OCI-LY1 (cell line): ENCODE results near the gene NRP2.

Experiments used
- H2AFZ ChIP-seq: fragments of 200-600 bp; sonication (generic), shearing (Covaris generic); 2 replicates; pipeline ENCODE4 v1.6.0; 2014; ENCODE audit warnings: antibody characterized with exemption, mild to moderate bottlenecking, low read length
- H3F3A ChIP-seq: fragments of 200-600 bp; sonication (generic), shearing (Covaris generic); 2 replicates; pipeline ENCODE4 v1.6.0; 2014; ENCODE audit warnings: mild to moderate bottlenecking, antibody characterized with exemption, low read length, moderate library complexity; ENCODE audit not compliant: insufficient read depth
- H3K27ac ChIP-seq: fragments of 200-600 bp; sonication (generic); 2 replicates; pipeline ENCODE4 v1.5.1; 2014; ENCODE audit warnings: low read length, mixed run types, mild to moderate bottlenecking, low read depth; ENCODE audit not compliant: poor library complexity, severe bottlenecking
- H3K27me3 ChIP-seq: fragments of 200-600 bp; sonication (generic); 2 replicates; pipeline ENCODE4 v1.6.0; 2014; ENCODE audit warnings: antibody characterized with exemption, mild to moderate bottlenecking, low read length, moderate library complexity; ENCODE audit not compliant: insufficient read depth
- H3K36me3 ChIP-seq: fragments of 200-600 bp; sonication (generic); 2 replicates; pipeline ENCODE4 v1.6.1; 2014; ENCODE audit warnings: mild to moderate bottlenecking, antibody characterized with exemption, low read length, moderate library complexity, mixed read lengths; ENCODE audit not compliant: insufficient read depth
- H3K4me1 ChIP-seq: fragments of 200-600 bp; sonication (generic); 2 replicates; pipeline ENCODE4 v1.5.1; 2014; ENCODE audit warnings: mild to moderate bottlenecking, low read length, moderate library complexity; ENCODE audit not compliant: insufficient read depth, severe bottlenecking
- H3K4me2 ChIP-seq: fragments of 200-600 bp; sonication (generic), shearing (Covaris generic); 2 replicates; pipeline ENCODE4 v1.6.1; 2014; ENCODE audit warnings: low read length
- H3K4me3 ChIP-seq: fragments of 200-600 bp; sonication (generic); 2 replicates; pipeline ENCODE4 v1.5.1; 2014; ENCODE audit warnings: low read length, low read depth, mild to moderate bottlenecking, mixed read lengths; ENCODE audit not compliant: poor library complexity, severe bottlenecking
- H3K79me2 ChIP-seq: fragments of 200-600 bp; shearing (Covaris generic); 2 replicates; pipeline ENCODE4 v1.6.1; 2016; ENCODE audit warnings: mixed run types, low read length, mixed read lengths; ENCODE audit not compliant: insufficient read depth
- H3K9ac ChIP-seq: fragments of 200-600 bp; sonication (generic), shearing (Covaris generic); 2 replicates; pipeline ENCODE4 v1.6.1; 2014; ENCODE audit warnings: mild to moderate bottlenecking, low read length, mixed read lengths
- H3K9me2 ChIP-seq: fragments of 200-600 bp; sonication (generic), shearing (Covaris generic); 2 replicates; pipeline ENCODE4 v1.6.1; 2014; ENCODE audit warnings: low read depth, mild to moderate bottlenecking, low read length, mixed read lengths
- H3K9me3 ChIP-seq: fragments of 200-600 bp; shearing (Covaris generic); 2 replicates; pipeline ENCODE4 v1.6.1; 2014; ENCODE audit warnings: low read length, mixed read lengths
- H4K20me1 ChIP-seq: fragments of 200-600 bp; sonication (generic), shearing (Covaris generic); 2 replicates; pipeline ENCODE4 v1.6.0; 2016; ENCODE audit warnings: mild to moderate bottlenecking, low read length; ENCODE audit not compliant: insufficient read depth
- EZH2 ChIP-seq: fragments of 200-600 bp; sonication (generic), shearing (Covaris generic); IDR thresholded peaks from 2 replicates; pipeline ENCODE4 v1.8.0; 2017; ENCODE audit warnings: borderline replicate concordance, mixed run types, mild to moderate bottlenecking, antibody characterized with exemption, low read length, moderate library complexity, mixed read lengths
- TF ChIP-seq, protein P1 (sequence below): fragments of 200-600 bp; sonication (generic), shearing (Covaris generic); IDR thresholded peaks from 2 replicates; pipeline ENCODE4 v1.5.1; 2017; ENCODE audit warnings: mild to moderate bottlenecking, antibody characterized with exemption, low read length, moderate library complexity, mixed read lengths

Gene NRP2

DNA sequence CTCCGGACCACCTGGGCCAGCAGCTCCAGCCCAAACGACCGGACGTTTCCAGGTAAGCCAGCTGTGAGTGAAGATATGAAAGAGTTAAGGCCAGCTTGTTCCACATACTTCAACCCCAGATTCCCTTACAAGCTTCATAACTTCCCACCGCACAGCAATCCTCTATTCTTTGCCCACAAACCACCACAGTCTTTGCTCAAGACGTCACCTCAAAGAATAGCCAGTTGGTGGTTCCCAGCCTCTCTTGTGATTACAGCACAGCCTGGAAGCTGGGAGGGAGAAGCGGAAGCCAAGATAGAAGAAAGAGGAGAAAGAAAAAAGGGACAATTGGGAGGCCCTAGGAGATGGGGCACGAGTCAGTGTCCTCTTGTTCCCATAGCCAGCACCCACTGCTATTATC, 70.6 kb downstream of the NRP2 start:
- Histone ChIP-seq H3K27me3 (no peaks in the 10 kb centered on the region; the same call in 1 of the 2 replicates), H3K36me3 (no peaks in the 10 kb centered on the region), H3F3A (no peaks in the 10 kb centered on the region), H4K20me1 (no peaks in the 10 kb centered on the region), H3K9me2 (no peaks in the 10 kb centered on the region), H3K27ac (no peak overlapping the region), H2AFZ (no peak overlapping the region), H3K9me3 (no peaks in the 10 kb centered on the region), H3K79me2 (no peaks in the 10 kb centered on the region), H3K4me1 (no peaks in the 10 kb centered on the region), H3K4me2 (no peak overlapping the region), H3K9ac (no peak overlapping the region), H3K4me3 (no peak overlapping the region)
- TF ChIP-seq EZH2: no peak
- TF ChIP-seq, protein P1, sequence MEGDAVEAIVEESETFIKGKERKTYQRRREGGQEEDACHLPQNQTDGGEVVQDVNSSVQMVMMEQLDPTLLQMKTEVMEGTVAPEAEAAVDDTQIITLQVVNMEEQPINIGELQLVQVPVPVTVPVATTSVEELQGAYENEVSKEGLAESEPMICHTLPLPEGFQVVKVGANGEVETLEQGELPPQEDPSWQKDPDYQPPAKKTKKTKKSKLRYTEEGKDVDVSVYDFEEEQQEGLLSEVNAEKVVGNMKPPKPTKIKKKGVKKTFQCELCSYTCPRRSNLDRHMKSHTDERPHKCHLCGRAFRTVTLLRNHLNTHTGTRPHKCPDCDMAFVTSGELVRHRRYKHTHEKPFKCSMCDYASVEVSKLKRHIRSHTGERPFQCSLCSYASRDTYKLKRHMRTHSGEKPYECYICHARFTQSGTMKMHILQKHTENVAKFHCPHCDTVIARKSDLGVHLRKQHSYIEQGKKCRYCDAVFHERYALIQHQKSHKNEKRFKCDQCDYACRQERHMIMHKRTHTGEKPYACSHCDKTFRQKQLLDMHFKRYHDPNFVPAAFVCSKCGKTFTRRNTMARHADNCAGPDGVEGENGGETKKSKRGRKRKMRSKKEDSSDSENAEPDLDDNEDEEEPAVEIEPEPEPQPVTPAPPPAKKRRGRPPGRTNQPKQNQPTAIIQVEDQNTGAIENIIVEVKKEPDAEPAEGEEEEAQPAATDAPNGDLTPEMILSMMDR: no peak

DNA sequence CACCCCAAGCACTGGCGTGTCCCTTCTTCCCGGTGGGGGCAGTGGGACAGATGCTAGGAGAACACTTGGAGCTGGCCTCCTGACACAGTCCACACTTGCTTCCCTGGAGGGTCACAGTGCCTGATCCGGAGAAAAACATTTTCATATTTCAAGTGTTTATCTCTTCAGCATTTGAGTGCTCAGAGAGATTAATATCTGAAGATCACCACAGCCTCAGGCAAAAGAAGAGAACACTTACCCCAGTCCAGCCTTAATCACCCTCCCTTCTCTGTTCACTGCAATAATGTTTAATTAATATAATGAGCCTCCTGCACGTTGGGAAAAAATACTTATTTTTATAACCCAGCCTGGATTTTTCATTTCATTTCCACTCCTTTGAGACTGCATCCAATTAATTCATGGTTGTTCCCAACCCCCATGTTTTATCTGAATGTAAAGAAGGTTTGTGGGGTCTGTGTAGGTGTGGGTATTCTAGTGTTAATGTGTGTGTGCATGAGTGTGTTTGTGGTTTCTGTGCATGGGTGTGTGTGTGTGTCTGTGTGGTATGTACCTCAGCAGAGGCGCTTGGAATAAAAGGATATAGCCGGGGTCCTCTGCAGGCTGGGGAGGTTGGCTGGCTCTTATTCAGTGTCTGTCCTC, 72.1 kb downstream of the NRP2 start:
- Histone ChIP-seq H2AFZ (no peak overlapping the region), H3F3A (no peaks in the 10 kb centered on the region), H3K27ac (no peak overlapping the region), H3K79me2 (no peaks in the 10 kb centered on the region), H3K36me3 (no peaks in the 10 kb centered on the region), H3K27me3 (no peaks in the 10 kb centered on the region; the same call in 1 of the 2 replicates), H3K9ac (no peak overlapping the region), H3K9me2 (no peaks in the 10 kb centered on the region), H3K9me3 (no peaks in the 10 kb centered on the region), H3K4me2 (no peak overlapping the region), H4K20me1 (no peaks in the 10 kb centered on the region), H3K4me3 (no peak overlapping the region), H3K4me1 (no peaks in the 10 kb centered on the region)
- TF ChIP-seq, protein P1: no peak
- TF ChIP-seq EZH2: no peak

DNA sequence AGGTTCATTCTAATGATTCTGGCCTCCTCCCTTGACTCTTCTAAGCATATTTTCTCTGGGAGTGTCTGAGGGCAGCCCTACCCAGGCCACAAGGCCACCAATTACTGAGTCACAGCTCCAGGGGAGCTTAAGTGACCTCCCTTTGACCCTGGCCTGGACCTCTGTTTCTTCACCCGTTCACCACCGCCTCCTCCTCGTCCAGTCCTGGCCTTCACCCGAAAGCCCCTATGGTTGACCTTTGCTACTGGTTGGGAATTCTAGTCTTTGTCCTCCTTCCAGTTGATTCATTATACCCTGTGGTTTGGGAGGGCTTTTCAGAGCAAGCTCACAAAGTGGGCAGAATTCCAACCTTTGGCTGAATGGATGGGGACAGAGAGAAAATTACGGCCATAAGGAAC, 72.6 kb downstream of the NRP2 start:
- TF ChIP-seq, protein P1: no peak
- TF ChIP-seq EZH2: no peak
- Histone ChIP-seq H3K9ac (no peak overlapping the region), H3K4me1 (no peaks in the 10 kb centered on the region), H3K4me3 (no peak overlapping the region), H3K9me2 (no peaks in the 10 kb centered on the region), H3F3A (no peaks in the 10 kb centered on the region), H3K9me3 (no peaks in the 10 kb centered on the region), H3K36me3 (no peaks in the 10 kb centered on the region), H4K20me1 (no peaks in the 10 kb centered on the region), H3K79me2 (no peaks in the 10 kb centered on the region), H3K4me2 (no peak overlapping the region), H2AFZ (no peak overlapping the region), H3K27ac (no peak overlapping the region), H3K27me3 (no peaks in the 10 kb centered on the region; the same call in 1 of the 2 replicates)
